Esophagus muscularis mucosa (tissue), 3 donors: ENCODE measurements around the gene KRT12.

Experiments
- POLR2A ChIP-seq: fragments of 450-650 bp; IDR thresholded peaks from one replicate; pipeline ENCODE4 v1.6.1; 2017; ENCODE audit warnings: antibody characterized with exemption, moderate library complexity, mild to moderate bottlenecking, low read depth
- TF ChIP-seq, protein P1 (sequence below), 3 experiments: fragments of 200-600 bp in 2 of 3; fragments of 450-650 bp in 1 of 3; sonication (generic) in 2 of 3; IDR thresholded peaks; one replicate each; pipeline ENCODE4 v1.5.1; 2017 to 2019; ENCODE audit warnings: antibody characterized with exemption in 3 of 3, mild to moderate bottlenecking in 2 of 3, moderate library complexity in 1 of 3

DNA sequence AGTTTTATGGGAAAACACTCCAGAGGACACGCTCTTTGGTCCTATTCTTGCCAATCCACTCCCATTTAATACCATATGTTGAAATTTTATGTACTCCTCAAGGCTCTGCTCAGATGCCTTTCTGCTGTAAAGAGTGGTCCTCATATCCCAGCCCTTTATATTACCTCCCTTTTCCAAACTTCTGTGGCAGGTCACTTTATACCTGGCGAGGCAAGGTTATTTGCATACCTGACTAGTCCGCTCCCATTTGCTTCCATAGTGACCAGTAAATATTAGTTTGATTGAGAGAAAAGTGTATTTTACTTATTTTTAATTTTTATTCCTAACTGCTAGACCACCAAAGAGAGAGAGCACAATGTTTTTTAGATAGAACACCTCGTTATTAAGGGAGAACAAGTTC, 17.3 kb downstream of the KRT12 start:
- TF ChIP-seq, protein P1, sequence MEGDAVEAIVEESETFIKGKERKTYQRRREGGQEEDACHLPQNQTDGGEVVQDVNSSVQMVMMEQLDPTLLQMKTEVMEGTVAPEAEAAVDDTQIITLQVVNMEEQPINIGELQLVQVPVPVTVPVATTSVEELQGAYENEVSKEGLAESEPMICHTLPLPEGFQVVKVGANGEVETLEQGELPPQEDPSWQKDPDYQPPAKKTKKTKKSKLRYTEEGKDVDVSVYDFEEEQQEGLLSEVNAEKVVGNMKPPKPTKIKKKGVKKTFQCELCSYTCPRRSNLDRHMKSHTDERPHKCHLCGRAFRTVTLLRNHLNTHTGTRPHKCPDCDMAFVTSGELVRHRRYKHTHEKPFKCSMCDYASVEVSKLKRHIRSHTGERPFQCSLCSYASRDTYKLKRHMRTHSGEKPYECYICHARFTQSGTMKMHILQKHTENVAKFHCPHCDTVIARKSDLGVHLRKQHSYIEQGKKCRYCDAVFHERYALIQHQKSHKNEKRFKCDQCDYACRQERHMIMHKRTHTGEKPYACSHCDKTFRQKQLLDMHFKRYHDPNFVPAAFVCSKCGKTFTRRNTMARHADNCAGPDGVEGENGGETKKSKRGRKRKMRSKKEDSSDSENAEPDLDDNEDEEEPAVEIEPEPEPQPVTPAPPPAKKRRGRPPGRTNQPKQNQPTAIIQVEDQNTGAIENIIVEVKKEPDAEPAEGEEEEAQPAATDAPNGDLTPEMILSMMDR (IDR thresholded peaks at IDR 0.05), result no peak
- no peak for TF ChIP-seq POLR2A
